HEK293 (cell line): Measurements from ENCODE around the gene PSORS1C1.

ENCODE experiments used
- CTCF ChIA-PET: fragments of 350-600 bp; formaldehyde crosslinking; extraction: SDS; loops from one replicate; lab custom pipeline; 2021; ENCODE audit warnings: antibody characterized with exemption; lab: Yijun Ruan, JAX
- POLR2A ChIA-PET: fragments of 300-600 bp; formaldehyde crosslinking; extraction: SDS; loops from one replicate; lab custom pipeline; 2020; ENCODE audit warnings: antibody characterized with exemption, inconsistent platforms; lab: Yijun Ruan, JAX
- H3K27ac ChIP-seq: fragments of 200-500 bp; sonication (Bioruptor generic); 2 replicates; pipeline ENCODE4 v1.5.1; 2014; ENCODE audit warnings: low read depth, low read length, control low read depth, inconsistent platforms; ENCODE audit errors: extremely low read depth
- H3K36me3 ChIP-seq, 2 experiments: fragments of 200-500 bp in 1 of 2; sonication (Bioruptor generic) in 1 of 2; 1 replicate in 1 of 2; 2 replicates in 1 of 2; pipeline ENCODE4 v1.5.1; 2014 to 2017; ENCODE audit warnings: inconsistent platforms in 2 of 2, low read length in 2 of 2; ENCODE audit not compliant: control insufficient read depth in 2 of 2, insufficient read depth in 1 of 2
- H3K4me1 ChIP-seq: fragments of 200-500 bp; sonication (Bioruptor generic); 2 replicates; pipeline ENCODE4 v1.5.1; 2014; ENCODE audit warnings: mild to moderate bottlenecking, low read length, inconsistent platforms; ENCODE audit not compliant: control insufficient read depth, insufficient read depth
- H3K4me3 ChIP-seq: 2 replicates; pipeline ENCODE4 v1.5.1; 2011; ENCODE audit warnings: low read depth, mild to moderate bottlenecking, control low read depth, low read length, moderate library complexity
- H3K9me3 ChIP-seq: fragments of 200-500 bp; sonication (Bioruptor generic); 2 replicates; pipeline ENCODE4 v1.5.1; 2014; ENCODE audit warnings: low read depth, low read length, inconsistent platforms; ENCODE audit not compliant: control insufficient read depth, insufficient read depth
- CTCF ChIP-seq: fragments of 450-650 bp; formaldehyde crosslinking; IDR thresholded peaks from 2 replicates; pipeline ENCODE4 v1.5.1; 2016; ENCODE audit warnings: missing biosample characterization, missing genetic modification characterization
- PRDM1 ChIP-seq: fragments of 450-650 bp; formaldehyde crosslinking; IDR thresholded peaks from 2 replicates; pipeline ENCODE4; 2016; ENCODE audit warnings: missing biosample characterization, missing genetic modification characterization
- ZEB2 ChIP-seq: fragments of 450-650 bp; formaldehyde crosslinking; IDR thresholded peaks from 2 replicates; pipeline ENCODE4 v1.5.1; 2016; ENCODE audit warnings: missing biosample characterization, missing genetic modification characterization
- ZNF169 ChIP-seq: fragments of 450-650 bp; formaldehyde crosslinking; IDR thresholded peaks from 2 replicates; pipeline ENCODE4 v1.5.1; 2016; ENCODE audit warnings: missing biosample characterization, missing genetic modification characterization
- ZNF211 ChIP-seq: fragments of 450-650 bp; formaldehyde crosslinking; IDR thresholded peaks from 2 replicates; pipeline ENCODE4 v1.5.1; 2016; ENCODE audit warnings: low read depth, missing biosample characterization, missing genetic modification characterization
- ZNF239 ChIP-seq: fragments of 450-650 bp; formaldehyde crosslinking; IDR thresholded peaks from 2 replicates; pipeline ENCODE4 v1.5.1; 2016; ENCODE audit warnings: missing biosample characterization, missing genetic modification characterization
- ZNF26 ChIP-seq: fragments of 450-650 bp; formaldehyde crosslinking; IDR thresholded peaks from 2 replicates; pipeline ENCODE4 v1.5.1; 2016; ENCODE audit warnings: missing biosample characterization, missing genetic modification characterization
- ZNF302 ChIP-seq: fragments of 450-650 bp; formaldehyde crosslinking; IDR thresholded peaks from 2 replicates; pipeline ENCODE4 v1.5.1; 2016; ENCODE audit warnings: missing biosample characterization, missing genetic modification characterization, low read depth
- ZNF341 ChIP-seq: fragments of 450-650 bp; formaldehyde crosslinking; IDR thresholded peaks from 2 replicates; pipeline ENCODE4; 2016; ENCODE audit warnings: low read depth, missing biosample characterization, missing genetic modification characterization
- ZNF366 ChIP-seq: fragments of 450-650 bp; formaldehyde crosslinking; conservative IDR thresholded peaks from 2 replicates; pipeline ENCODE4 v1.5.1; 2016; ENCODE audit warnings: missing biosample characterization, missing genetic modification characterization
- ZNF416 ChIP-seq: fragments of 450-650 bp; formaldehyde crosslinking; IDR thresholded peaks from 2 replicates; pipeline ENCODE4 v1.5.1; 2016; ENCODE audit warnings: missing biosample characterization, missing genetic modification characterization
- ZNF473 ChIP-seq: fragments of 450-650 bp; formaldehyde crosslinking; IDR thresholded peaks from 2 replicates; pipeline ENCODE4 v1.5.1; 2017; ENCODE audit warnings: missing biosample characterization, missing genetic modification characterization
- ZNF626 ChIP-seq: fragments of 450-650 bp; sonication (Bioruptor Pico); formaldehyde crosslinking; IDR thresholded peaks from 2 replicates; pipeline ENCODE4 v1.5.1; 2018; ENCODE audit warnings: missing biosample characterization, missing genetic modification characterization, inconsistent platforms
- ZNF654 ChIP-seq: fragments of 450-650 bp; formaldehyde crosslinking; IDR thresholded peaks from 2 replicates; pipeline ENCODE4 v1.5.1; 2016; ENCODE audit warnings: low read depth, missing biosample characterization, missing genetic modification characterization
- ZNF692 ChIP-seq: fragments of 450-650 bp; formaldehyde crosslinking; IDR thresholded peaks from 2 replicates; pipeline ENCODE4 v1.5.1; 2016; ENCODE audit warnings: missing biosample characterization, missing genetic modification characterization
- ZNF777 ChIP-seq: fragments of 450-650 bp; formaldehyde crosslinking; IDR thresholded peaks from 2 replicates; pipeline ENCODE4 v1.5.1; 2017; ENCODE audit warnings: missing biosample characterization, missing genetic modification characterization, borderline replicate concordance
- ZNF830 ChIP-seq: fragments of 450-650 bp; IDR thresholded peaks from 2 replicates; pipeline ENCODE4 v1.5.0; 2018; ENCODE audit warnings: missing biosample characterization, missing genetic modification characterization, low read depth, mild to moderate bottlenecking, moderate library complexity
- TF ChIP-seq, protein P1 (sequence below): fragments of 450-650 bp; IDR thresholded peaks from 2 replicates; pipeline ENCODE4 v1.5.1; 2018; ENCODE audit warnings: missing biosample characterization, mild to moderate bottlenecking, missing genetic modification characterization
- TF ChIP-seq, protein P2 (sequence below): fragments of 450-650 bp; formaldehyde crosslinking; IDR thresholded peaks from 2 replicates; pipeline ENCODE4 v1.5.1; 2016; ENCODE audit warnings: missing biosample characterization, missing genetic modification characterization
- TF ChIP-seq, protein P3 (sequence below): fragments of 450-650 bp; formaldehyde crosslinking; IDR thresholded peaks from 2 replicates; pipeline ENCODE4 v1.5.1; 2016; ENCODE audit warnings: missing biosample characterization, missing genetic modification characterization

The PSORS1C1 gene

GRCh38 chr6:31075528-31075927 lies 39.1 kb upstream of the PSORS1C1 start:
- H3K4me1 ChIP-seq, result peaks cover 17% of the 10 kb centered on the region

DNA sequence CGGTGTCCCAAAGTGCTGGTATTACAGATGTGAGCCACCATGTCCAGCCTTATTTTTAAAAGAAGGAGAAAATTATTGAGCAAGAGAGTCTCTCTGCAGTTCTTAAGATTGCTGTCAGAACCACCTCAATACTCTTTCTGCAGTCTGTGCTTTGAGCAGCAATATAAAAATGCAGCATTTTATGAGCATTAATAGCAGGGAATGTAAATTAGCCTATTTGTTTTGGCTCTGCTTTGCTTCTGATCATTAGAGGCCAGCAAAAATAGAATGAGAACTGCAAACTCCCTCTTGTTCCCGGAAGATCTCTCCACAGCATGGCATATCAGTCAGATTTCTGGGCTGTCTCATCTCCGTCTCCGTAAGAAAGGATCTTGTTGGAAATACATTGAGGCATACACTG lies 38.0 kb upstream of the PSORS1C1 start:
- no peak overlapping the region for H3K4me3 ChIP-seq
- H3K9me3 ChIP-seq, result no peaks in the 10 kb centered on the region
- no peak for TF ChIP-seq ZNF239 (tag by site-specific recombination)
- TF ChIP-seq ZNF830, result no peak
- TF ChIP-seq, protein P1, sequence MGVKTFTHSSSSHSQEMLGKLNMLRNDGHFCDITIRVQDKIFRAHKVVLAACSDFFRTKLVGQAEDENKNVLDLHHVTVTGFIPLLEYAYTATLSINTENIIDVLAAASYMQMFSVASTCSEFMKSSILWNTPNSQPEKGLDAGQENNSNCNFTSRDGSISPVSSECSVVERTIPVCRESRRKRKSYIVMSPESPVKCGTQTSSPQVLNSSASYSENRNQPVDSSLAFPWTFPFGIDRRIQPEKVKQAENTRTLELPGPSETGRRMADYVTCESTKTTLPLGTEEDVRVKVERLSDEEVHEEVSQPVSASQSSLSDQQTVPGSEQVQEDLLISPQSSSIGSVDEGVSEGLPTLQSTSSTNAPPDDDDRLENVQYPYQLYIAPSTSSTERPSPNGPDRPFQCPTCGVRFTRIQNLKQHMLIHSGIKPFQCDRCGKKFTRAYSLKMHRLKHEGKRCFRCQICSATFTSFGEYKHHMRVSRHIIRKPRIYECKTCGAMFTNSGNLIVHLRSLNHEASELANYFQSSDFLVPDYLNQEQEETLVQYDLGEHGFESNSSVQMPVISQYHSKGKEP (tag by site-specific recombination), result 0 out of 2 replicates have a peak, but pooled peaks have one; percentile 53
- TF ChIP-seq, protein P2, sequence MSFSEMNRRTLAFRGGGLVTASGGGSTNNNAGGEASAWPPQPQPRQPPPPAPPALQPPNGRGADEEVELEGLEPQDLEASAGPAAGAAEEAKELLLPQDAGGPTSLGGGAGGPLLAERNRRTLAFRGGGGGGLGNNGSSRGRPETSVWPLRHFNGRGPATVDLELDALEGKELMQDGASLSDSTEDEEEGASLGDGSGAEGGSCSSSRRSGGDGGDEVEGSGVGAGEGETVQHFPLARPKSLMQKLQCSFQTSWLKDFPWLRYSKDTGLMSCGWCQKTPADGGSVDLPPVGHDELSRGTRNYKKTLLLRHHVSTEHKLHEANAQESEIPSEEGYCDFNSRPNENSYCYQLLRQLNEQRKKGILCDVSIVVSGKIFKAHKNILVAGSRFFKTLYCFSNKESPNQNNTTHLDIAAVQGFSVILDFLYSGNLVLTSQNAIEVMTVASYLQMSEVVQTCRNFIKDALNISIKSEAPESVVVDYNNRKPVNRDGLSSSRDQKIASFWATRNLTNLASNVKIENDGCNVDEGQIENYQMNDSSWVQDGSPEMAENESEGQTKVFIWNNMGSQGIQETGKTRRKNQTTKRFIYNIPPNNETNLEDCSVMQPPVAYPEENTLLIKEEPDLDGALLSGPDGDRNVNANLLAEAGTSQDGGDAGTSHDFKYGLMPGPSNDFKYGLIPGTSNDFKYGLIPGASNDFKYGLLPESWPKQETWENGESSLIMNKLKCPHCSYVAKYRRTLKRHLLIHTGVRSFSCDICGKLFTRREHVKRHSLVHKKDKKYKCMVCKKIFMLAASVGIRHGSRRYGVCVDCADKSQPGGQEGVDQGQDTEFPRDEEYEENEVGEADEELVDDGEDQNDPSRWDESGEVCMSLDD (tag by site-specific recombination), result no peak
- TF ChIP-seq, all 188 proteins: peak for 1
- ChIA-PET POLR2A (no interaction called here), CTCF (interaction anchor here (0.6 to 8.9 kb wide), 4 partner anchors 10 to 582 kb away, joined by 3 to 206 read pairs (median 22); partner anchors contain the start of gene VARS2)
- Histone ChIP-seq H3K36me3 (no peaks in the 10 kb centered on the region), H3K4me1 (peaks cover 17% of the 10 kb centered on the region), H3K27ac (no peak overlapping the region)

More at GRCh38 chr6:31075528-31075927, 39.1 kb upstream of the PSORS1C1 start:
- H3K36me3 ChIP-seq, result no peaks in the 10 kb centered on the region
- no peaks in the 10 kb centered on the region for H3K9me3 ChIP-seq
- POLR2A ChIA-PET, result no interaction called here
- no peak overlapping the region for H3K27ac ChIP-seq
- H3K4me3 ChIP-seq, result no peak overlapping the region
- TF ChIP-seq ZNF473 (tag by site-specific recombination) (no peak), ZNF211 (tag by site-specific recombination) (no peak), ZNF654 (tag by site-specific recombination) (no peak), PRDM1 (tag by site-specific recombination) (no peak), ZNF26 (no peak), ZNF169 (tag by site-specific recombination) (no peak), ZNF626 (tag by site-specific recombination) (no peak), ZNF777 (tag by site-specific recombination) (no peak), ZNF366 (no peak), ZNF302 (tag by site-specific recombination) (no peak), ZNF416 (tag by site-specific recombination) (no peak), CTCF (no peak), ZNF692 (tag by site-specific recombination) (no peak), ZEB2 (tag by site-specific recombination) (no peak), ZNF341 (tag by site-specific recombination) (no peak)
- TF ChIP-seq, protein P3, sequence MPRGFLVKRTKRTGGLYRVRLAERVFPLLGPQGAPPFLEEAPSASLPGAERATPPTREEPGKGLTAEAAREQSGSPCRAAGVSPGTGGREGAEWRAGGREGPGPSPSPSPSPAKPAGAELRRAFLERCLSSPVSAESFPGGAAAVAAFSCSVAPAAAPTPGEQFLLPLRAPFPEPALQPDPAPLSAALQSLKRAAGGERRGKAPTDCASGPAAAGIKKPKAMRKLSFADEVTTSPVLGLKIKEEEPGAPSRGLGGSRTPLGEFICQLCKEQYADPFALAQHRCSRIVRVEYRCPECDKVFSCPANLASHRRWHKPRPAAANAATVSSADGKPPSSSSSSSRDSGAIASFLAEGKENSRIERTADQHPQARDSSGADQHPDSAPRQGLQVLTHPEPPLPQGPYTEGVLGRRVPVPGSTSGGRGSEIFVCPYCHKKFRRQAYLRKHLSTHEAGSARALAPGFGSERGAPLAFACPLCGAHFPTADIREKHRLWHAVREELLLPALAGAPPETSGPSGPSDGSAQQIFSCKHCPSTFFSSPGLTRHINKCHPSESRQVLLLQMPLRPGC, result no peak
- CTCF ChIA-PET, result interaction anchor here (0.6 to 4.9 kb wide), 6 partner anchors 12 to 345 kb away, joined by 3 to 37 read pairs (median 4); partner anchors contain the start of gene VARS2
